ENCODE data around the gene STRA8.

The STRA8 gene

GRCh38 chr7:135272303-135272702 is 38.7 kb downstream of the STRA8 start:
- no peak for DNase-seq

GRCh38 chr7:135273581-135273980 is 39.9 kb downstream of the STRA8 start:
- no peak for DNase-seq

GRCh38 chr7:135274495-135275268 is 41.0 kb downstream of the STRA8 start:
- DNase-seq: peak; percentile 79

- DNase-seq: no peak
Measured at GRCh38 chr7:135275971-135276580, 42.4 kb downstream of the STRA8 start.

GRCh38 chr7:135277161-135277560 is 43.5 kb downstream of the STRA8 start:
- no peak for DNase-seq

- DNase-seq: peak; percentile 60
Measured at GRCh38 chr7:135281363-135281949, 47.8 kb downstream of the STRA8 start.

- DNase-seq: no peak
Measured at GRCh38 chr7:135282561-135283254, 49.1 kb downstream of the STRA8 start.

- DNase-seq: no peak
Measured at GRCh38 chr7:135283959-135284638, 50.5 kb downstream of the STRA8 start.

- no peak for DNase-seq
Measured at GRCh38 chr7:135285547-135286233, 52.1 kb downstream of the STRA8 start.

- DNase-seq: no peak
Measured at GRCh38 chr7:135286876-135287275, 53.2 kb downstream of the STRA8 start.

- no peak for DNase-seq
Measured at GRCh38 chr7:135290594-135290993, 57.0 kb downstream of the STRA8 start.

GRCh38 chr7:135291809-135292253 is 58.2 kb downstream of the STRA8 start:
- no peak for DNase-seq

- no peak for DNase-seq
Measured at GRCh38 chr7:135299235-135299634, 65.6 kb downstream of the STRA8 start.

- no peak for DNase-seq
Measured at GRCh38 chr7:135300913-135301765, 67.5 kb downstream of the STRA8 start.
